Measurements from ENCODE around the gene GCLC. TPM values are rescaled to one million over a fixed set of nuclear protein-coding genes. Genes with fewer than 3 reads are reported as not detected.

Gene GCLC
- polyA plus RNA-seq, 1 donor (not counting 4 experiments of a cell fraction or from before 2014, with no cell fraction given), result 73.2 TPM

- dilution Hi-C loops (cut with MboI; ENCODE audit: extremely low pct_ligation_motif_present, low sequenced_read_pairs), result no loop called here
- Histone ChIP-seq H3K9me3 (ENCODE audit: control insufficient read depth, low read depth, low read length) (no peaks in the 10 kb centered on the region), H3K4me1 (ENCODE audit: control insufficient read depth, extremely low read depth, insufficient read depth, low read length) (peaks cover 47% of the 10 kb centered on the region), H4K20me1 (ENCODE audit: control insufficient read depth, extremely low read depth, insufficient read depth, low read length) (no peaks in the 10 kb centered on the region), H2AFZ (ENCODE audit: control insufficient read depth, low read length) (no peak overlapping the region), H3K9ac (ENCODE audit: control insufficient read depth, extremely low read depth, insufficient read depth, low read length) (peak overlapping the region; percentile 19), H3K79me2 (ENCODE audit: control insufficient read depth, insufficient read depth, low read length) (peaks cover 69% of the 10 kb centered on the region), H3K36me3 (ENCODE audit: control insufficient read depth in 2 of 2, extremely low read depth in 1 of 2, insufficient read depth in 2 of 2, low read length in 2 of 2) (peaks cover 4 to 10% of the 10 kb centered on the region in 2 experiments), H3K27ac (ENCODE audit: control insufficient read depth, insufficient read depth, low read length) (peak overlapping the region; percentile 36), H3K4me3 (ENCODE audit: control insufficient read depth in 2 of 3, extremely low read depth in 1 of 3, insufficient read depth in 2 of 3, low read depth in 1 of 3, low read length in 3 of 3) (peak overlapping the region in 1 of 3 experiments; percentile 6), H3K27me3 (ENCODE audit: control insufficient read depth, extremely low read depth, insufficient read depth, low read length) (no peaks in the 10 kb centered on the region), H3K9me1 (ENCODE audit: control insufficient read depth, extremely low read depth, insufficient read depth, low read length) (no peaks in the 10 kb centered on the region), H3K4me2 (ENCODE audit: control insufficient read depth, extremely low read depth, insufficient read depth, low read depth, low read length) (peak overlapping the region; percentile 65)
- FAIRE-seq (no peak), DNase-seq (ENCODE audit: low read depth, low spot score) (no peak)
- TF ChIP-seq EZH2 (IDR thresholded peaks at IDR 0.05; ENCODE audit: low read length) (no peak), CTCF (optimal IDR thresholded peaks at IDR 0.05 in 1 of 3, IDR thresholded peaks at IDR 0.05 in 1 of 3, conservative IDR thresholded peaks at IDR 0.05 in 1 of 3; ENCODE audit: extremely low read depth in 1 of 3, insufficient read depth in 2 of 3, low read length in 3 of 3) (no peak)
These were observed 21.1 kb downstream of the GCLC start for GRCh38 chr6:53523511-53524454.

GRCh38 chr6:53520320-53520928 lies 24.5 kb downstream of the GCLC start:
- H3K79me2 ChIP-seq (ENCODE audit: control insufficient read depth, insufficient read depth, low read length), result peaks cover 47% of the 10 kb centered on the region
- peaks cover 33% of the 10 kb centered on the region for H3K4me1 ChIP-seq (ENCODE audit: control insufficient read depth, extremely low read depth, insufficient read depth, low read length)
- dilution Hi-C loops (cut with MboI; ENCODE audit: extremely low pct_ligation_motif_present, low sequenced_read_pairs), result no loop called here

More at GRCh38 chr6:53520320-53520928, 24.5 kb downstream of the GCLC start:
- Histone ChIP-seq H4K20me1 (ENCODE audit: control insufficient read depth, extremely low read depth, insufficient read depth, low read length) (no peaks in the 10 kb centered on the region), H3K4me2 (ENCODE audit: control insufficient read depth, extremely low read depth, insufficient read depth, low read depth, low read length) (no peak overlapping the region), H3K9me1 (ENCODE audit: control insufficient read depth, extremely low read depth, insufficient read depth, low read length) (no peaks in the 10 kb centered on the region), H3K27ac (ENCODE audit: control insufficient read depth, insufficient read depth, low read length) (no peak overlapping the region), H3K36me3 (ENCODE audit: control insufficient read depth in 2 of 2, extremely low read depth in 1 of 2, insufficient read depth in 2 of 2, low read length in 2 of 2) (peaks cover 18 to 21% of the 10 kb centered on the region in 2 experiments), H3K4me3 (ENCODE audit: control insufficient read depth in 2 of 3, extremely low read depth in 1 of 3, insufficient read depth in 2 of 3, low read depth in 1 of 3, low read length in 3 of 3) (no peak overlapping the region), H3K9me3 (ENCODE audit: control insufficient read depth, low read depth, low read length) (no peaks in the 10 kb centered on the region), H3K9ac (ENCODE audit: control insufficient read depth, extremely low read depth, insufficient read depth, low read length) (no peak overlapping the region), H3K27me3 (ENCODE audit: control insufficient read depth, extremely low read depth, insufficient read depth, low read length) (no peaks in the 10 kb centered on the region), H2AFZ (ENCODE audit: control insufficient read depth, low read length) (no peak overlapping the region)
- DNase-seq (ENCODE audit: low read depth, low spot score) (no peak), FAIRE-seq (peak; percentile 57)
- TF ChIP-seq CTCF (optimal IDR thresholded peaks at IDR 0.05 in 1 of 3, IDR thresholded peaks at IDR 0.05 in 1 of 3, conservative IDR thresholded peaks at IDR 0.05 in 1 of 3; ENCODE audit: extremely low read depth in 1 of 3, insufficient read depth in 2 of 3, low read length in 3 of 3) (no peak), EZH2 (IDR thresholded peaks at IDR 0.05; ENCODE audit: low read length) (no peak)
